IPS-15b (cell line): ENCODE measurements around the gene DEPDC5.

ENCODE experiments used
- H3K27me3 ChIP-seq: one replicate; pipeline ENCODE4 v1.6.1; 2013; ENCODE audit warnings: low read length; ENCODE audit not compliant: control insufficient read depth, insufficient read depth
- H3K36me3 ChIP-seq: one replicate; pipeline ENCODE4 v1.6.1; 2013; ENCODE audit warnings: low read length; ENCODE audit not compliant: control insufficient read depth, insufficient read depth
- H3K4me1 ChIP-seq: one replicate; pipeline ENCODE4 v1.6.1; 2013; ENCODE audit warnings: mild to moderate bottlenecking, low read length; ENCODE audit not compliant: control insufficient read depth, insufficient read depth
- H3K4me3 ChIP-seq: one replicate; pipeline ENCODE4 v1.5.1; 2013; ENCODE audit warnings: low read depth, low read length
- H3K9ac ChIP-seq: one replicate; pipeline ENCODE4 v1.6.1; 2013; ENCODE audit warnings: low read depth, mild to moderate bottlenecking, low read length
- H3K9me3 ChIP-seq: one replicate; pipeline ENCODE4 v1.6.1; 2013; ENCODE audit warnings: mild to moderate bottlenecking, low read length; ENCODE audit not compliant: control insufficient read depth, insufficient read depth

The DEPDC5 gene

DNA sequence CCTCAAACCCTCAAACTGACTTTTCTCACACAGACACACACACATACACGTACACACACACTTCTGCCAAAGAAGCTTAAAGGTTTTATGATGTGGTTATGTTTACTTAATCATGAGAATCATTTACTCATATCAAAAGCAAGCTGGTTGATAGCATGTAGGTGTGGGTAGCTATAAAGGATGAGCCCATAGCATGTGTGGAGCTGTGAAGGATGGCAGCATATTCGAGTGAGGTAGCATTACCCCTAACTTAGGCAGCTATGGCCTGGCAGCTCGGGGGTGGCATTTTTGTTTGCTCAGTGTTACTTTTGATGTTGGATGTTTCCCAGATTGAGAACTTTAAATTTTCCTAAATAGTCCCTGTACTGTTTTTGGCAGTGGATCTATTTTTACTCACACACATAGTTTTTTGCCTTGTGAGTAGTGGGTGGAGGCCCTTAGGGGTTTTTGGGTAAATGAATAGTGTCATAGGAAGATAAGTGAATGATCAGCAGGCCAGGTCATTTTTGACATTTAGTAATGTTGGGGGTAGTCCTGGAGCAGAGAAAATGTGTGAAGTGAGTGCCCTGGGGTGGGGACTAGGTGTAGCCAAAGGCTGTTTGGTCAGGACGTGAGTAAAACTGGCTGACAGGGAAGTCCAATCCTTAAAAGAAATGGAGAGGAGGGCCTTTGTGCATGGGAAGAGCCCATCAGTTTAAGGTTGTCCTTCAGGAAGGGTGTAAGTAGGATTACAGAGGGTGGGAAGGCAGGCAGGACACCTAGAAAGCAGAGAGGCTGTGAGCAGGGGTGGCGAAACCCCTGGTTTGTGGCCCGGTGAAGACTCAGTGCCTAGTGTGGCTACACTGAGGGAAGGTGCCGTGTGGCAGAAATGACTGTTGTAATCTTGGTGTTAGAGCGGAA, 197.6 kb downstream of the DEPDC5 start:
- Histone ChIP-seq H3K27me3 (no peaks in the 10 kb centered on the region), H3K4me1 (peaks cover 32% of the 10 kb centered on the region), H3K4me3 (no peak overlapping the region), H3K9ac (peak overlapping the region; percentile 32), H3K36me3 (peaks cover 13% of the 10 kb centered on the region), H3K9me3 (no peaks in the 10 kb centered on the region)

DNA sequence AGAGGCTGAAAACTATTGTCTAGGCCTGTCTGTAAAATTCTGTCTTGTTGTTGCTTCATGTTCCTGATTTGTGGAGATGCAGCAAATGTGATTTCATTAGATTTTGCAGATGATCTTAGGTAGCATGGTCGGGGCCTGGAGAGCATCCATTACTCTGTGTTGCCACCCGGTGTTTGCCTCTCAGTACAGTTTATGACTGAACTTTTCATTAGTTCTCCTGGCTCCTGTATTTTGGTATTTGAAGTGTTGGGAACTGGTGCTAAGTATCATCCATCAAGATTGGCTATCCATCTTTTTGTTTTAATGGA, 198.2 kb downstream of the DEPDC5 start:
- Histone ChIP-seq H3K9ac (peak overlapping the region; percentile 32), H3K9me3 (no peaks in the 10 kb centered on the region), H3K4me3 (no peak overlapping the region), H3K27me3 (no peaks in the 10 kb centered on the region), H3K4me1 (peaks cover 26% of the 10 kb centered on the region), H3K36me3 (peaks cover 19% of the 10 kb centered on the region)

DNA sequence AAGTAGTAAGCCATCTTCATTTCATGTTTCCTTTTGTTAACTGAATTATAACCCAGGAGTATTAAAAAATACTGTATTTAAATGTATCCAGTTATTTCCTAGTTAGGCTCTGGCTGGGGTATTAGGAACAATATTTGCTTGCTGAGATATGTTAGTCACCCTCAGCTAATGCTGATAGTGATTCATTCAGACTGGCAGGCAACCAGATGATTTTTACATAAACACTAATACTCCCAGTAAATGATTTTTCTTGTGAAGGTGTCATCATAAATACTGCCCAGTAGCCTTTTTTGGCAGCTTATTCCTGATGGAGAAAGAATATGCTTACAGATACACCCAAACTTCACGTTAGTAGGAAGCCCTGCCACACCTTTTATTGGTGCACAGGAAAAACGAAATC, 198.7 kb downstream of the DEPDC5 start:
- H3K9me3 ChIP-seq, result no peaks in the 10 kb centered on the region
- peaks cover 24% of the 10 kb centered on the region for H3K36me3 ChIP-seq
- H3K27me3 ChIP-seq, result no peaks in the 10 kb centered on the region
- H3K9ac ChIP-seq, result no peak overlapping the region
- peaks cover 26% of the 10 kb centered on the region for H3K4me1 ChIP-seq
- no peak overlapping the region for H3K4me3 ChIP-seq

DNA sequence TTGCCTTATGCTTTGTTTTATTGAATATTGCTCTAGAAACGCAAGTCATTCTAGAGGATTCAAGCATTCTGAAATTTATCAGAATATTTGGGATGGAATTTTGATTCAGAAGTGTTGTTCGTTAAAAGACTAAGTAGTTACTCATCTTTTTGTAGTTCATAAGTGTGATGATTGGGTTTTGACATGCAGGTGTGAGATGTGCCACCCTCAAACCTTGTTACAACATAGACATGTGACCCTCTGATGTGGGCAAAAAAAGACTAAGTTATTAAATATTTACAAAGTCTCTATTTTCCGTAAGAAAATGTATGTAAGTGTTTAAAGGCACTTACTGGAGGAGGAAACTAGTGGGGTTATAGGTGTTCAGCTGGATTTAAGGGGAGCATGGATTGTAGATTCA, 199.4 kb downstream of the DEPDC5 start:
- H3K4me3 ChIP-seq, result no peak overlapping the region
- no peaks in the 10 kb centered on the region for H3K27me3 ChIP-seq
- H3K9ac ChIP-seq, result no peak overlapping the region
- peaks cover 24% of the 10 kb centered on the region for H3K36me3 ChIP-seq
- peaks cover 23% of the 10 kb centered on the region for H3K4me1 ChIP-seq
- H3K9me3 ChIP-seq, result no peaks in the 10 kb centered on the region

DNA sequence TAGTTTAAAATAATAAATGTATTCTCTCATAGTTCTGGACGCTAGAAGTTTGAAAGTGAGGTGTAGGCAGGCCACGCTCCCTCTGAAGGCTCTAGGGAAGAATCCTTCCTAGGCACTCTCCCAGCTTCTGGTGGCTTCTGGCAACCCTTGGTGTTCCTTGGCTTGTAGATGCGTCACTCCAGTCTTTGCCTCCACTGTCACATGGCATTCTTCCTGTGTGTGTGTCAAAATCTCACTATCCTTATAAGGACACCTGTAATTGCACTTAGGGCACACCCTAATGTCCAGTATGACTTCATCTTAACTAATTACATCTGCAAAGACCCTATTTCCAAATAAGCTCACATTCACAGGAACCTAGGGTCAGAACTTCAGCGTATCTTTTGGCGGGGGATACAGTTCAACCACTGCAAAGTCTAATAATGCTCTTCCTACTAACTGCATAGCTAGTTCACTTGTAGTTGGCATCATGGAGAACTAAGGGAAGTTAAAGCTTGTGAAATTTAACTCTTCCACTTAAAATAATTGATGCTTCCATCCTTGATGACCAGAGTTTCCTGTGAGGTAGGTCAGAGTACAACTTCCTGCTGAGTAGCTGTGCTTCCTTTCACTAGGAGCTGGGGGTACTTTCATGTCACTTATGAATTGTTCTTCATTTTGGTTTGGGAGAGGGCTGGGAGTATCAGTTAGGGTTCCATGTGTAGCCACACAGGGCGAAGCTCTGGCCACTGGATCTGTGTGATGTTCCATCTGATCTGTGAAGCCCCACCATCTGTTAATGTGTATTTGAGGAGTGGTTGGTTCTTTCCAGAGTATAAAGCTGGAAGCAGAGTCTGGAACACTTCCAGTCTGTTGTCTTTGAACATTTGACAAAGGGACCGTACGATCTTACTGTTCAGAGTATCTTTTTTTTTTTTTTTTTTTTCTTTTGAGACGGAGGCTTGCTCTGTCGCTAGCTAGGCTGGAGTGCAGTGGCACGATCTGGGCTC, 201.0 kb downstream of the DEPDC5 start:
- Histone ChIP-seq H3K4me3 (no peak overlapping the region), H3K4me1 (peaks cover 27% of the 10 kb centered on the region), H3K27me3 (no peaks in the 10 kb centered on the region), H3K9me3 (no peaks in the 10 kb centered on the region), H3K36me3 (peaks cover 24% of the 10 kb centered on the region), H3K9ac (no peak overlapping the region)

DNA sequence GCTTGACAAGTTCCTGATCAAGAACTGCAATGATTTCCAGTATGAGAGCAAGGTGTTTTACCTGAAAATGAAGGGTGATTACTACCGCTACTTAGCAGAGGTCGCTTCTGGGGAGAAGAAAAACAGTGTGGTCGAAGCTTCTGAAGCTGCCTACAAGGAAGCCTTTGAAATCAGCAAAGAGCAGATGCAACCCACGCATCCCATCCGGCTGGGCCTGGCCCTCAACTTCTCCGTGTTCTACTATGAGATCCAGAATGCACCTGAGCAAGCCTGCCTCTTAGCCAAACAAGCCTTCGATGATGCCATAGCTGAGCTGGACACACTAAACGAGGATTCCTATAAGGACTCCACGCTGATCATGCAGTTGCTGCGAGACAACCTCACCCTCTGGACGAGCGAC, 202.5 kb downstream of the DEPDC5 start:
- H3K4me3 ChIP-seq, result no peak overlapping the region

More for the DNA sequence above, 202.5 kb downstream of the DEPDC5 start:
- Histone ChIP-seq H3K27me3 (no peaks in the 10 kb centered on the region), H3K9ac (no peak overlapping the region), H3K4me1 (peaks cover 28% of the 10 kb centered on the region), H3K9me3 (no peaks in the 10 kb centered on the region), H3K36me3 (peaks cover 17% of the 10 kb centered on the region)
